ENCODE measurements around the gene NLRC5.

NLRC5 gene

DNA sequence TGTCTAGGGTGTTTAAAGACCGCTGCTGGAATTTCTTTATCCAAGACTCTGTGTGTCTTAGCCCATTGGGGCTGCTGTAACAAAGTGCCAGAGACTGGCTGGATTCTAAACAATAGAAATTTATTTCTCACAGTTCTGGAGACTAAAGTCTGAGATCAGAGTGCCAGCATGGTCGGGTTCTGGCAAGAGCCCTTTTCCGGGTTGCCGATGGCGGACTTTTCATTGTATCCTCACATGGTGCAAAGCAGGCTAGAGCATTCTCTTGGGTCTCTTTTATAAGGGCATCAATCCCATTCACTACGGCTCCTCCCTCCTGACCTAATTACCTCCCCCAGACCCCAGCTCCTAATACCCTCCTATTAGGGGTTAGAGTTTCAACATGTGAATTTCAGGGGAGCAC lies 9.5 kb downstream of the NLRC5 start:
- no peak overlapping the region for H3K4me3 ChIP-seq (ENCODE audit: low read length)
- no peaks in the 10 kb centered on the region for H3K27me3 ChIP-seq (ENCODE audit: control insufficient read depth, low read length)
- no peaks in the 10 kb centered on the region for H4K20me1 ChIP-seq (ENCODE audit: control insufficient read depth, insufficient read depth, low read depth, low read length)
- peaks cover 9% of the 10 kb centered on the region for H3K4me1 ChIP-seq (ENCODE audit: control insufficient read depth, low read length)
- H3F3A ChIP-seq (ENCODE audit: control insufficient read depth, insufficient read depth), result peaks cover 9% of the 10 kb centered on the region; the same call in 1 of the 2 replicates
- H3K79me2 ChIP-seq (ENCODE audit: control insufficient read depth, low read length), result no peaks in the 10 kb centered on the region
- no peak overlapping the region for H3K27ac ChIP-seq (ENCODE audit: low read depth, low read length)
- no peak overlapping the region for H3K4me2 ChIP-seq (ENCODE audit: low read length)
- H3K36me3 ChIP-seq (ENCODE audit: control insufficient read depth, low read length), result no peaks in the 10 kb centered on the region
- TF ChIP-seq EZH2phosphoT487 (IDR thresholded peaks at IDR 0.05; ENCODE audit: borderline replicate concordance, low read length), result no peak
- TF ChIP-seq, protein P1, sequence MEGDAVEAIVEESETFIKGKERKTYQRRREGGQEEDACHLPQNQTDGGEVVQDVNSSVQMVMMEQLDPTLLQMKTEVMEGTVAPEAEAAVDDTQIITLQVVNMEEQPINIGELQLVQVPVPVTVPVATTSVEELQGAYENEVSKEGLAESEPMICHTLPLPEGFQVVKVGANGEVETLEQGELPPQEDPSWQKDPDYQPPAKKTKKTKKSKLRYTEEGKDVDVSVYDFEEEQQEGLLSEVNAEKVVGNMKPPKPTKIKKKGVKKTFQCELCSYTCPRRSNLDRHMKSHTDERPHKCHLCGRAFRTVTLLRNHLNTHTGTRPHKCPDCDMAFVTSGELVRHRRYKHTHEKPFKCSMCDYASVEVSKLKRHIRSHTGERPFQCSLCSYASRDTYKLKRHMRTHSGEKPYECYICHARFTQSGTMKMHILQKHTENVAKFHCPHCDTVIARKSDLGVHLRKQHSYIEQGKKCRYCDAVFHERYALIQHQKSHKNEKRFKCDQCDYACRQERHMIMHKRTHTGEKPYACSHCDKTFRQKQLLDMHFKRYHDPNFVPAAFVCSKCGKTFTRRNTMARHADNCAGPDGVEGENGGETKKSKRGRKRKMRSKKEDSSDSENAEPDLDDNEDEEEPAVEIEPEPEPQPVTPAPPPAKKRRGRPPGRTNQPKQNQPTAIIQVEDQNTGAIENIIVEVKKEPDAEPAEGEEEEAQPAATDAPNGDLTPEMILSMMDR (IDR thresholded peaks at IDR 0.05; ENCODE audit: low read depth, low read length, poor library complexity, severe bottlenecking), result no peak
- H3K9me2 ChIP-seq (replicated peaks; ENCODE audit: control insufficient read depth, low read length), result no peaks in the 10 kb centered on the region
- H3K9me3 ChIP-seq (ENCODE audit: control insufficient read depth, insufficient read depth, low read length), result no peaks in the 10 kb centered on the region

GRCh38 chr16:56999409-57000270 lies 10.3 kb downstream of the NLRC5 start:
- no peaks in the 10 kb centered on the region for H3K79me2 ChIP-seq (ENCODE audit: control insufficient read depth, low read length)
- no peaks in the 10 kb centered on the region for H3K27me3 ChIP-seq (ENCODE audit: control insufficient read depth, low read length)
- H3K27ac ChIP-seq (ENCODE audit: low read depth, low read length), result no peak overlapping the region
- H3K4me3 ChIP-seq (ENCODE audit: low read length), result no peak overlapping the region
- H3K9me2 ChIP-seq (replicated peaks; ENCODE audit: control insufficient read depth, low read length), result no peaks in the 10 kb centered on the region
- TF ChIP-seq, protein P1 (IDR thresholded peaks at IDR 0.05; ENCODE audit: low read depth, low read length, poor library complexity, severe bottlenecking), result no peak
- no peak for TF ChIP-seq EZH2phosphoT487 (IDR thresholded peaks at IDR 0.05; ENCODE audit: borderline replicate concordance, low read length)
- H3K4me2 ChIP-seq (ENCODE audit: low read length), result no peak overlapping the region
- no peaks in the 10 kb centered on the region for H3K9me3 ChIP-seq (ENCODE audit: control insufficient read depth, insufficient read depth, low read length)
- peaks cover 9% of the 10 kb centered on the region; the same call in 1 of the 2 replicates for H3F3A ChIP-seq (ENCODE audit: control insufficient read depth, insufficient read depth)
- H3K4me1 ChIP-seq (ENCODE audit: control insufficient read depth, low read length), result peaks cover 17% of the 10 kb centered on the region
- H4K20me1 ChIP-seq (ENCODE audit: control insufficient read depth, insufficient read depth, low read depth, low read length), result no peaks in the 10 kb centered on the region
- H3K36me3 ChIP-seq (ENCODE audit: control insufficient read depth, low read length), result no peaks in the 10 kb centered on the region

DNA sequence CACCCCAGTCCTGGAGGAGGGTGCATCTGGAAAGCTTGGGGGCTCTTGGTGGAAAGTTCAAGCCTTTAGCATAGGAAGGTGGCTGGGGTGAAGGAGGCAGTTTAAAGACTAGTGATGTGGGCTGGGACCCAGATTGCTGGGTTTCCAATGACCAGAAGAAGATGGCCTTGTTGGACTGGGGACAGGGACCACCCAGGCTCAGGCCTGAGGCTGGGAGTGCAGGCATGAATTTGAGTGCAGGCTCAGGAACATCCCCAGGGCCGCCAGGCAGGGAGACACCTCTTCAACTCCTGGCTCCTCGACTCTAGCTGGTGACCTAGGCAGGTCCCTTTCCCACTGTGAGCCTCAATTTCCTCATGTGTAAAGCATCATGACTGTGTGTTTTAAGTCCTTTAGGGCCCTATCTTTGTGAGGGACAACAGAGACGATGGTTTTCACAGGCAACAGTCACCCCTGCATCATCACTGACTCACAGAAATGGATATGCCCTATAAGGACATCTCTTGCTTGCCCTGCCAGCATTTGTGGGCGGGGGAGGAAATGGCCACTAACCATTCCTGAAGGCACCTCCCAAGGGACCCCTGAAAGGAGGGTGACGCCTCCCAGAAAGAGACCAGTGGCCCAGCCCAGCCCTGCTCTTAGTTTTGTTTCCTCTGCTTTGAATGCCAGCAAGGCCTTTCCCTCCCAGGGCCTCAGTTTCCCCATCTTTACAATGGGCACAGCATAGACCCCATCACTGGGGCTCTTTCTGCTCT lies 11.1 kb downstream of the NLRC5 start:
- no peak overlapping the region for H3K4me2 ChIP-seq (ENCODE audit: low read length)

More for the DNA sequence above, 11.1 kb downstream of the NLRC5 start:
- no peaks in the 10 kb centered on the region for H3K9me2 ChIP-seq (replicated peaks; ENCODE audit: control insufficient read depth, low read length)
- no peaks in the 10 kb centered on the region for H3K27me3 ChIP-seq (ENCODE audit: control insufficient read depth, low read length)
- peaks cover 9% of the 10 kb centered on the region; the same call in 1 of the 2 replicates for H3F3A ChIP-seq (ENCODE audit: control insufficient read depth, insufficient read depth)
- H3K4me1 ChIP-seq (ENCODE audit: control insufficient read depth, low read length), result peaks cover 25% of the 10 kb centered on the region
- H4K20me1 ChIP-seq (ENCODE audit: control insufficient read depth, insufficient read depth, low read depth, low read length), result no peaks in the 10 kb centered on the region
- no peaks in the 10 kb centered on the region for H3K79me2 ChIP-seq (ENCODE audit: control insufficient read depth, low read length)
- H3K9me3 ChIP-seq (ENCODE audit: control insufficient read depth, insufficient read depth, low read length), result no peaks in the 10 kb centered on the region
- H3K36me3 ChIP-seq (ENCODE audit: control insufficient read depth, low read length), result no peaks in the 10 kb centered on the region
- H3K27ac ChIP-seq (ENCODE audit: low read depth, low read length), result no peak overlapping the region
- no peak for TF ChIP-seq EZH2phosphoT487 (IDR thresholded peaks at IDR 0.05; ENCODE audit: borderline replicate concordance, low read length)
- TF ChIP-seq, protein P1 (IDR thresholded peaks at IDR 0.05; ENCODE audit: low read depth, low read length, poor library complexity, severe bottlenecking), result no peak
- no peak overlapping the region for H3K4me3 ChIP-seq (ENCODE audit: low read length)

Data from DOHH2 (cell line).